HG03469 (cell line): ENCODE results near the gene CDC25A.

Source experiments
- ATAC-seq: cut with Tn5 transposase; IDR thresholded peaks from one replicate; pipeline ENCODE4 v1.9.1; 2021; ENCODE audit warnings: mild to moderate bottlenecking, moderate library complexity, moderate number of reproducible peaks; ENCODE audit not compliant: unreplicated experiment

Gene CDC25A

DNA sequence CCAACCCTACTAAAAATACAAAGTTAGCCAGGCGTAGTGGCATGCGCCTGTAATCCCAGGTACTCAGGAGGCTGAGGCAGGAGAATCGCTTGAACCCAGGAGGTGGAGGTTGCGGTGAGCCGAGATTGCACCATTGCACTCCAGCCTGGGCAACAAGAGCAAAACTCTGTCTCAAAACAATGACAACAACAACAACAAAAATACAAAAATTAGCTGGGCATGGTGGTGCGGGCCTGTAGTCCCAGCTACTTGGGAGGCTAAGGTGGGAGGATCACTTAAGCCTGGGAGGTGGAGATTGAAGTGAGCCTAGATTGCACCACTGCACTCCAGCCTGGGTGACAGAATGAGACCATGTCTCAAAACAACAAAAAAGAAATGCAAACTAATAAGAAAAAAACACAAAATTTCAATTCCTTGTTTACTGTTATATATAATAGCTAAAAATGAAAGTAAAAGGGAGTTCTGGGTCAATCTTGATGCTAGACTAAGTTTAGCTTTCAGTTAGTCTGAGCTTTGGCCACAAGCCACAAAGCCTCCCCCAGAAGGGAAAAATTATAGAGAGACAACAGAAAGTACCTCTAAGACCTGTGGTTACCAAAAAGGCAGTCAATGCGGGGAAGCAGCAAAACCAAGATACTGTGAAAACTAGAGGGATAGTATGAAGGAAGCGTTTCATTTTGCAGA lies 76.0 kb downstream of the CDC25A start:
- ATAC-seq, result peak; percentile 86

DNA sequence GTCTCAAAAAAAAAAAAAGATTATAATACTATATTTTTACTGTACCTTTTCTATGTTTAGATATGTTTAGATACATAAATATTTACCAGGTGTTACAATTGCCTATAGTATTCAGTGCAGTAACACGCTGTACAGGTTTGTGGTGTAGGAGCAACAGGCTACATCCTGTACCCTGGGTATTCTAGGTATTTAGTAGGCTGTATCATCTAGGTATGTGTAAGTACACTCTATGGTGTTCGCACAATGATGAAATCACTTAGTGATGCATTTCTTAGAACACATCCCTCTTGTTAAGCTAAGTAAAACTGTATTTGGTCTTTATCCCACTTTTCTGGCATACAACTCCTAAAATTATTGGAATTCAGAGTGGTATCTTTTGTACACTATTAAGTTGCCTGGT lies 77.8 kb downstream of the CDC25A start:
- no peak for ATAC-seq

DNA sequence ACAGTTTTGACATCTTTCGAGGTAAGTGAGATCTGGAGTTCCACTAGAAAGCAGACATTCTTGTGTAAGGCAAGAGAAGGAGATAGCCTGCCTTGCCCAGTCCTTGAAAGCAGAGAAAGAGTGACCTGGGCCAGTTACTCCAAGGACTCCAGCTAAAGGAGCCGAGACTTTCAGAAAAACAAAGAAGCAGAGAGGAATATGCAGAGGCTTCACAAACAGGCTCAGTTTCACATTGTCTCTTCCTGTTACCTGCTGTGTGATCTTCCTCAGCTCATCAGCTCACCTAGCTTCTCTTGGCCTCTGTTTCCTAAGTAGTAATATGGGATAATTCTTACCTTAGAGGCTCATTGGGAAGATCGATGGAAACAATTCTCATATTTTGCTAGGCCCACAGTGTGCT lies 81.0 kb downstream of the CDC25A start:
- no peak for ATAC-seq
